ENCODE results near the gene CFAP77. TPM values are rescaled to one million over a fixed set of nuclear protein-coding genes. Genes with fewer than 3 reads are reported as not detected.

Gene CFAP77
- total RNA-seq, 3 donors from 2014 or later = not detected

DNA sequence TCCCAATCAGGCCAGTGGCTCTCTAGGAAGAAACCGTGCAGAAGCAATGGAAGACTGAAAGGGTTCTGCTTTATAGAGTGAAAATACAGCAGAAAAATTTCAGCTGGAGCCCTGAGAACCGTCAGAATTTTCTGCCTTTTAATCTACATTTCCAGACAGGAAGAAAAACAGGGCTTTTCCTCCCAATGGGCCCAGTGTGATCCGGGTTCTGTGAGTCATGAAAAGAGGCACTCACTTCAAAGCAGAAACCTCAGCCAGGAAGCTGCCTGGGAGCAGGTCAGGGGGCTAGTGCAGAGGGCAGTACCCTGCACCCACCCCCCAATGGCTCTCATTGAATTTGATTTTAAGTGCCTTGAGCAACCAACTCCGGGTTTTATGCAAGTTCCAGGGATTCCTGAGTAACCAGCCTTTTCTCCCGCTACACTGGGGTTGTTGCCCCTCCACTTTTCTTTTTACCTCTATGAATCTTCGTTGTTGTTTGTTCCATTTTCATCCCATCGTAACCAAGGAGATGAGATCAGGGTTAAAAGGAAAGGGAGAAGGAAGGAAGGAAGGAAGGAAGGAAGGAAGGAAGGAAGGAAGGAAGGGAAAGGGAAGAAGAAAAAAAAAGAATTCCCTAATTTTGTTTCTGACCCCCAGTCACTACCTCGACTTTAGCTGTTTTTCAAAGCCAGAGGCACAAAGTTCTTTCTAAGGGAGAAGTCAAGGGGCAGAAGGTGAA is 173.7 kb downstream of the CFAP77 start:
- Histone ChIP-seq H3K4me3 (no peak overlapping the region), H3K27me3 (peaks cover 25 to 97% of the 10 kb centered on the region in 2 donors), H3K9me3 (no peaks in the 10 kb centered on the region), H3K4me1 (no peaks in the 10 kb centered on the region), H3K27ac (no peak overlapping the region), H3K36me3 (no peaks in the 10 kb centered on the region)
- no peak for TF ChIP-seq POLR2A (IDR thresholded peaks at IDR 0.05)
- TF ChIP-seq, protein P1, sequence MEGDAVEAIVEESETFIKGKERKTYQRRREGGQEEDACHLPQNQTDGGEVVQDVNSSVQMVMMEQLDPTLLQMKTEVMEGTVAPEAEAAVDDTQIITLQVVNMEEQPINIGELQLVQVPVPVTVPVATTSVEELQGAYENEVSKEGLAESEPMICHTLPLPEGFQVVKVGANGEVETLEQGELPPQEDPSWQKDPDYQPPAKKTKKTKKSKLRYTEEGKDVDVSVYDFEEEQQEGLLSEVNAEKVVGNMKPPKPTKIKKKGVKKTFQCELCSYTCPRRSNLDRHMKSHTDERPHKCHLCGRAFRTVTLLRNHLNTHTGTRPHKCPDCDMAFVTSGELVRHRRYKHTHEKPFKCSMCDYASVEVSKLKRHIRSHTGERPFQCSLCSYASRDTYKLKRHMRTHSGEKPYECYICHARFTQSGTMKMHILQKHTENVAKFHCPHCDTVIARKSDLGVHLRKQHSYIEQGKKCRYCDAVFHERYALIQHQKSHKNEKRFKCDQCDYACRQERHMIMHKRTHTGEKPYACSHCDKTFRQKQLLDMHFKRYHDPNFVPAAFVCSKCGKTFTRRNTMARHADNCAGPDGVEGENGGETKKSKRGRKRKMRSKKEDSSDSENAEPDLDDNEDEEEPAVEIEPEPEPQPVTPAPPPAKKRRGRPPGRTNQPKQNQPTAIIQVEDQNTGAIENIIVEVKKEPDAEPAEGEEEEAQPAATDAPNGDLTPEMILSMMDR (IDR thresholded peaks at IDR 0.05) = no peak
- TF ChIP-seq POLR2AphosphoS5 (IDR thresholded peaks at IDR 0.05) = no peak
- no peak for DNase-seq (ENCODE audit: low spot score in 2 of 2)
- intact Hi-C loops (cut with DNase I; ENCODE audit: low total_unique reads) = no loop called here

DNA sequence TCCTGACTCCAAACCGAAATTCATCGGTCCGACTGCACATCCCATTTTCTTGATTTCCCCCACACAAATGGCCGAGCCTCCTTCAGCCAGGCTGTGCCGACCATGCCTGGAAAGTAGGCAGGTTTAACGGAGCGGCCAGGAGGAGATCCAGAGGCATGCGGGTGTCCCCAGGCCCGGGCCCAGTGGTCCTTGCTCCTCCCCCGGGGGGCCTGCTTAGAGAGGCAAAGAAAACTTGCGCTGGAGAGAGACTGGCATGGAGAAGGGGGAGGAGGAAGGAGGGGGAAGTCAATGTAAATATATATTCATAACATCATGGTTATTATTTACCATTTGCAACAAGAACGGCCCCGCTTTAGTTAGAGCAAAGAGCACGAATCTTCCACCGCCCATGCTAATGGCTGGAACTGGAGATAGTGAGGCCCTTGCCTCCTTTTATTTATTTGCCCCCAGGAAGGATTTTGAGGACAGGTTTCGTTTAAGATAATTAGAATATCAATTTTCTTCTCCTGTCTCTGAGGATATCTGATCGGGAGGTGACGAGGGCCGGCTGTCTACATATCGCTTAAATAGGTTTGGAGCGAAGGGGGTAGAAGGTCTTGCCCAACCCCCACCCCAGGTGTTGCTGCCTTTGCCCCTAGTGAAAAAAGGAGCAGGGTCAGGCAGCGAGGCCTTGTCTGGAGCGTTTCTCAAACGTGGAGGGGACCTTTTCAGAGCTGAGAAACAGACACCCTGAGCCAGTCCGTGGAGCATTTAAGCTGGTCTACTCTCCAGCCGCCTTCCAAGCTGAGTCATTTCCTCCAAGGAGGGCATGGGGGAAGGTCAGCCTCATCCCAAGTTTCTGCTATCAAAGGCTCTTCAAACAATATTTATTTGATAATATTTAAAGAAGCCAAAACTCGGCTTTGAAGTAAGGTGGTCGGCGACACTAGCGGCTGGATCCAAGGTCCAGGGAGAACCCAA is 174.9 kb downstream of the CFAP77 start:
- intact Hi-C loops (cut with DNase I; ENCODE audit: low total_unique reads) = no loop called here
- H3K9me3 ChIP-seq = no peaks in the 10 kb centered on the region
- H3K27ac ChIP-seq = no peak overlapping the region
- DNase-seq (ENCODE audit: low spot score in 2 of 2) = no peak
- H3K36me3 ChIP-seq = no peaks in the 10 kb centered on the region
- no peak for TF ChIP-seq POLR2A (IDR thresholded peaks at IDR 0.05)
- no peak for TF ChIP-seq POLR2AphosphoS5 (IDR thresholded peaks at IDR 0.05)
- TF ChIP-seq, protein P1 (IDR thresholded peaks at IDR 0.05) = no peak
- no peak overlapping the region for H3K4me3 ChIP-seq
- peaks cover 31 to 97% of the 10 kb centered on the region in 2 donors for H3K27me3 ChIP-seq
- H3K4me1 ChIP-seq = no peaks in the 10 kb centered on the region

DNA sequence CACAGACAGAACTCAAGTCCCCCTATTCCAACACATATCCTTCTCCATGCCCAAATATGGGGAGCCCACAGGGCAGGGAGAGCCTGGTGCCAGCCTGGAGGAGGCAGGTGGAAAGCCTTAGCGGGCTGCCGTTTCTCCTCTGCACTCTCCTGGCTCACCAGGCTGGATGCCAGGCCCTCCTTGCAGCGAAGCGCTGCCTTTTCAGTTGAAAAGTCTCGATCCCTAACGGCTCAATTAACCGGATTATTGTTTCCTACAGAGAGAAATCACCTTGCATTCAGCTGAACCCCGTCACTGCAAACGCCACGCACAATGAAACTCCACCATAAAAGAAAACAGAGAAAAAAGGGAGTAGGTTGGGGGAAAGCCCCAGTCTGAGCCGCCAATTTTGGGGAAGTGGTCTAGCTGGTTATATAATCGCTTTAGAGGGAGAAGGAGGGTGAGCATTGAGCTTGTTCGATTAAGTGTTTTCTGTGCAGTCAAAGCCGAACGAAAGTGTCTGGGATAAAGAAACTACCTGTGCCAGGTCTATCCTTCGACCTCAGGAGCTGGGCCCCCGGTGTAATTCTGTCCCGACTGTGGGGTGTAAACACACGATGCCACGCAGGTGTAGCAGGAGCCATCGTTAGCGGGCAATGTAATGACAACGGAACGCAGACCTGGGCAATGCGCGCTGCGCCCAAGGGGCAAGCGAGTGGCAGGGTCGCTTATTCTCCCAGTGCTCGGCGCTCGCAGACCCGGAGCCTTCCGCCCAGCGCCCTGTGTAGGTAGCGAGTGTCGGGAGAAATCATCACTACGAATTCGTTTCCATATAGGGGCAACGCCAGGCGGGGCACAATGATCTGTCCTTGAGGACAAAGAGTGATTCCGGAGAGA is 176.2 kb downstream of the CFAP77 start:
- intact Hi-C loops (cut with DNase I; ENCODE audit: low total_unique reads) = no loop called here
- Histone ChIP-seq H3K4me3 (no peak overlapping the region), H3K27ac (no peak overlapping the region), H3K9me3 (no peaks in the 10 kb centered on the region), H3K27me3 (peaks cover 24 to 97% of the 10 kb centered on the region in 2 donors), H3K36me3 (no peaks in the 10 kb centered on the region), H3K4me1 (no peaks in the 10 kb centered on the region)
- DNase-seq (ENCODE audit: low spot score in 2 of 2) = no peak
- TF ChIP-seq POLR2AphosphoS5 (IDR thresholded peaks at IDR 0.05) (no peak), POLR2A (IDR thresholded peaks at IDR 0.05) (no peak)
- TF ChIP-seq, protein P1 (IDR thresholded peaks at IDR 0.05) = no peak

DNA sequence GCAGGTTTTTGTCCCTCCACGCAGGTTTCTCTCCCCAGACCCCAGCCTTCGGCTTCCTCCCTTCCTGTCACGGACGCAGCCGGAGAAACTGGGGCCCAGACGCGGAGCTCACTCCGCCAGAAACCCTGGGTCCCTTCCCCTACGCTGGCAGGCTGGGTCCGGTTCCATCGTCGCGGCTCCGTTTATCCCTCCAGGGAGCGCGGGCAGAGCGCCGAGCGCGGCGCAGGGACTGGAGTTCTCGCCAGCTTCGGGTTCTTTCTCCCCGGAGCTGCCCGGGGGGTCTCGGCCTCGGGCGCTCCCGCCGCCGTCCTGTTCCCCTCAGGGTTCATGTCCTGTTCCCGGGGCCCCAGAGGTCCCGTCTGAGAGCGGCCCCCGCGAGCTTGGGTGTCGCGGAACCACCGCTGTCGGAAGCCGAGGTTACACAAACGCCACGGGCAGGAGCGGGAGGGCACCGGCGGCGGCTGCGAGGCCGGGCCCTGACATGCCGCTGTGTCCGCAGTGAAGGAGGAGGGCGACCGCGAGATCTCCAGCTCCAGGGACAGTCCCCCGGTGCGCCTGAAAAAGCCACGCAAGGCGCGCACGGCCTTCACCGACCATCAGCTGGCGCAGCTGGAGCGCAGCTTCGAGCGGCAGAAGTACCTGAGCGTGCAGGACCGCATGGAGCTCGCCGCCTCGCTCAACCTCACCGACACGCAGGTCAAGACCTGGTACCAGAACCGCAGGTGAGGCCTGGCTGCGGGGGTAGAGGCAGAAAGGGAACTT is 177.0 kb downstream of the CFAP77 start:
- Histone ChIP-seq H3K27me3 (peaks cover 24 to 94% of the 10 kb centered on the region in 2 donors), H3K9me3 (no peaks in the 10 kb centered on the region), H3K27ac (no peak overlapping the region), H3K4me1 (no peaks in the 10 kb centered on the region), H3K36me3 (no peaks in the 10 kb centered on the region), H3K4me3 (no peak overlapping the region)
- TF ChIP-seq, protein P1 (IDR thresholded peaks at IDR 0.05) = no peak
- TF ChIP-seq POLR2AphosphoS5 (IDR thresholded peaks at IDR 0.05) = no peak
- TF ChIP-seq POLR2A (IDR thresholded peaks at IDR 0.05) = no peak
- DNase-seq (ENCODE audit: low spot score in 2 of 2) = no peak
- intact Hi-C loops (cut with DNase I; ENCODE audit: low total_unique reads) = no loop called here

Data from breast epithelium (tissue), 4 donors.